Adipose tissue (tissue), 3 donors: ENCODE measurements around the gene CCRL2. TPM values are rescaled to one million over a fixed set of nuclear protein-coding genes. Genes with fewer than 3 reads are reported as not detected.
"Not testable (repeated sequence)": the region's sequence is repeated elsewhere in the genome, so short reads cannot be mapped to it uniquely, and the experiment has no call there.

Source experiments
- H3K27ac ChIP-seq: one replicate; pipeline ENCODE4 v1.5.1; 2013; ENCODE audit warnings: low read depth, low read length
- WGBS, 3 donors: extraction: QIAGEN DNeasy Blood & Tissue Kit; methylation state at CpG; one replicate each; pipeline ENCODE4 v1.1.7; 2013; 5-methylcytosine and 5-hydroxymethylcytosine counted together
- polyA plus RNA-seq, 3 donors: library from polyadenylated mRNA; stranded (reverse); fragments of 200-250 nt; gene quantifications; one replicate each; pipeline ENCODE4 v1.2.3, GENCODE V29; 2013
- donor health status: healthy with polysubstance abuse.
- donor health status: Bipolar disorder and iron deficiency.
- donor health status: healthy.

The CCRL2 gene
- polyA plus RNA-seq, 3 donors: 0.67 to 5.5 (median 2.0) TPM

- 82 to 85% (median 83%) methylated on average over 9 of the region's 9 CpGs for WGBS, 3 donors
- H3K27ac ChIP-seq: no peak overlapping the region
Observed at GRCh38 chr3:46417841-46418611, 11.0 kb downstream of the CCRL2 start.

DNA sequence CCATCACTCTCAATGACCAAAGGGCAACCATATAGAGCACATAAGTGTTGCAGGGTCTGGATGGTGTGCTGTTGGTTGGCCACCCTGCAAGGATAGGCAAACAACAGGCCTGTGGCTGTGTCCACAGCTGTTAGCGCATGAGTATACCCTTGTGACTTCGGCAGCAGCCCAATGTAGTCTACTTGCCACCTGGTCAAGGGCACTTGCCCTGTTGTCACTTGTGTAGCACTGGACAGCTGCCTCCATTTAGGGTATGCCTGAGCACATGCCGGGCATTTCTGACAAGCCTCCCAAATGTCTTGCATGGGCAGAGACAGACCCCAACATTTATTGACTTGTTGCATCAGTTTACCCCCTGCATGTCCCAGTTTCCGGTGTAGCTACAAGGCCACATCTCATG lies 12.8 kb downstream of the CCRL2 start:
- WGBS, 3 donors: 97 to 99% (median 99%) methylated on average over 4 of the region's 4 CpGs
- H3K27ac ChIP-seq: no peak overlapping the region

DNA sequence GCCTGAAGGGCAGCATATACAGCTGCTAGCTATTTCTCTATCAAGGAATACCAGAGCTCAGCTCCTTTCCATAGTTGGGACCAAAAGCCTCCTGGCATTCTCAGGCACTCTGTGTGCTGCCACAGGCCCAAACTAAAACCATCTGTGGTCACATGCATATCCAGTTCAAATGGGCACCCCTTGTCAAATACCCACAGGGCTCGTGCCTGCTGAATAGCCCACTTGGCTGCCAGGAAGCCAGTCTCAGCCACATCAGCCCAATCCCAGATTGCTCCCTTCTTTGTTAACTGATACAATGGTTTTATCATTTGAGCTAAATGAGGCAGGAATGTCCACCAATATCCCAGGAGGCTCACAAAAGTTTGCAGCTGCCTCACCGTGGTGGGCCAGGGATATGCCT lies 13.9 kb downstream of the CCRL2 start:
- 87 to 89% (median 89%) methylated on average over 2 of the region's 2 CpGs for WGBS, 3 donors
- H3K27ac ChIP-seq: no peak overlapping the region

GRCh38 chr3:46422617-46423016 lies 15.6 kb downstream of the CCRL2 start:
- 95 to 97% (median 95%) methylated on average over 6 of the region's 6 CpGs for WGBS, 3 donors
- no peak overlapping the region for H3K27ac ChIP-seq

DNA sequence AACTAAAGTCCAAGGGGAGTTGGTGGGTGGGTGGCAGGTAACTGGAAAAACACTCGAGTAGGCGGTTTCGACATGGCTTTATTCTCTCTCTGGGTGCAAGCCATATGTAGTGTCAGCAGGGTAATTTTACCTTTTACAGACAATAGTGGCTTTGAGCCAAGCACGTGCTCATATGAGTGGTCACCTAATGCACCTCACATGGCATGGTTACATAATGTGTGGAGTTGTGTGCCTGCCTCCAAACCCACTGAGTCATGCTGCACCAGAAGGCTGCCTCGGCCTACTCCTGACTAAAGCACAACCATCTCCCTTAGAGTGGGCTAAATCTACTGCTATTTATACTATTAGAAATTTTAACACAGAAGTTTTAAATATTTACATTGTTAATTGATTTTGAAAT lies 16.5 kb downstream of the CCRL2 start:
- 73 to 84% (median 80%) methylated on average over 5 of the region's 5 CpGs for WGBS, 3 donors
- no peak overlapping the region for H3K27ac ChIP-seq

GRCh38 chr3:46426476-46426875 lies 19.4 kb downstream of the CCRL2 start:
- H3K27ac ChIP-seq: not testable (repeated sequence)
- WGBS, 3 donors: 57 to 60% (median 59%) methylated on average over 4 of the region's 4 CpGs

DNA sequence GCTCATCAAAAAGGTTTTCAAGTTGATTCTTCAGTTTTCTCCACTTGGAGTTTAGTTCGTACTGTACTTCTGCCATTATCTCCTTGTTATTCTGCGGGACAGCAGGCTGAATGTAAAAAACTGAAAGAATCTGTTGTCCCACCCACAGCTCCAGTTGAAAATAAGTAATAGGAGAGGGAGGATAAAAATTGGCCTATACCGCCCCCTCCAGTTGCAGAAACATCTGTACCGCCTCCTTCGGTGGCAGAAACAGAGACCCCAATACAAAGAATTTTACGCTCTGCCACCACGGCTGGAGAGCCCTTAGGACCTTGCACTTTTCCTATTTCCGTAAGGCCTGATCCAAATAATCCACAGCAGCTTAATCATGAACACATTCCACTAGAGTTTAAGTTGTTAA lies 20.3 kb downstream of the CCRL2 start:
- 62 to 79% (median 78%) methylated on average over 8 of the region's 8 CpGs for WGBS, 3 donors

GRCh38 chr3:46427916-46428833 lies 21.1 kb downstream of the CCRL2 start:
- H3K27ac ChIP-seq: no peak overlapping the region
- 79 to 85% (median 83%) methylated on average over 10 of the region's 10 CpGs for WGBS, 3 donors

More for the DNA sequence above, 20.3 kb downstream of the CCRL2 start:
- not testable (repeated sequence) for H3K27ac ChIP-seq

DNA sequence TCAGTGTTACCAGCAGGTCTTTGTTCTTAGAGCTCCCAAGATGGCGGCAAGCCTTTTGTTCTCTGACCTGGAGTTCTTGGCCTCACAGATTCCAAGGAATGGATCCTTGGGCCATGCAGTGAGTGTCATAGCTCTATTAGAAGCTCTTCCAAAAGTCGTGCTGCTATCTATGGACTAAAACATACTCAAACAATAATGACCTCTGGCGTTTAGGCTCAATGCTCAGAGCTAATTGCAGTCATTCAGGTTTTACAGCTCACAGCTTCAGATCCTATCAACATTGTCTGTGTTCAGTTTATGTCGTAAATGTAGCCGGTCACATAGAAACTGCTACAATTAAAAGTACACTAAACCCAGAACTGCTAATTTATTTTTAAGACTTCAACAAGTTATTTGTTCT lies 22.2 kb downstream of the CCRL2 start:
- 73 to 94% (median 76%) methylated on average over 5 of the region's 5 CpGs for whole genome bisulfite sequencing, 3 donors

GRCh38 chr3:46429671-46430070 lies 22.6 kb downstream of the CCRL2 start:
- WGBS, 3 donors: 82 to 92% (median 88%) methylated on average over 5 of the region's 5 CpGs
- no peak overlapping the region for H3K27ac ChIP-seq

More for the DNA sequence above, 22.2 kb downstream of the CCRL2 start:
- no peak overlapping the region for H3K27ac ChIP-seq

- not testable (repeated sequence) for H3K27ac ChIP-seq
- 89 to 100% (median 98%) methylated on average over 1 of the region's 1 CpG for WGBS, 3 donors
Observed at GRCh38 chr3:46430879-46431278, 23.8 kb downstream of the CCRL2 start.

- 84 to 93% (median 88%) methylated on average over 5 of the region's 5 CpGs for WGBS, 3 donors
- not testable (repeated sequence) for H3K27ac ChIP-seq
Observed at GRCh38 chr3:46431905-46432304, 24.8 kb downstream of the CCRL2 start.

GRCh38 chr3:46433118-46433517 lies 26.1 kb downstream of the CCRL2 start:
- not testable (repeated sequence) for H3K27ac ChIP-seq
- WGBS, 3 donors: 62 to 74% (median 63%) methylated on average over 4 of the region's 4 CpGs

DNA sequence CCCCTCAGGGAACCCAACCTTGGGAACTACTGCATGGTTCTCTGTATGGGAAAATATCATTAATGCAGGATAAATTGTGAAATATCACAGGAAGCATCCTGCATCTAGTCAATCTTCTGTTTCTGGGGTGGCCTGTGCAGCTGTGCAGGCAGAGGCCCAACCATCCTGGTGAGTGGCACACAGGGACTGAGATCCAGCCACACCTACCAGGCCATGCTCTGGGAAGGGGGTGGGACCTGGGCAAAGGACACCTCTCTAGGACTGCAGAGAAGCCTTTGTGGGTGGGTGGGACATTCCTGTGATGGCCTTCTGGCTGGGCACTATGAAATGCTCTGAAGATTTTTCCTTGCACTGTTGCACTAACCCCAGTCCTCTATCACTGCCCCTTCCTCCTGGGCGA lies 26.8 kb downstream of the CCRL2 start:
- H3K27ac ChIP-seq: no peak overlapping the region
- WGBS, 3 donors: 92 to 97% (median 94%) methylated on average over 1 of the region's 1 CpG

- 91% methylated on average over 3 of the region's 3 CpGs for WGBS, 3 donors
- H3K27ac ChIP-seq: no peak overlapping the region
Observed at GRCh38 chr3:46435081-46435726, 28.1 kb downstream of the CCRL2 start.

GRCh38 chr3:46438831-46439230 lies 31.8 kb downstream of the CCRL2 start:
- 80 to 90% (median 81%) methylated on average over 3 of the region's 3 CpGs for WGBS, 3 donors
- H3K27ac ChIP-seq: no peak overlapping the region

- H3K27ac ChIP-seq: no peak overlapping the region
- WGBS, 3 donors: 73 to 87% (median 76%) methylated on average over 4 of the region's 4 CpGs
Observed at GRCh38 chr3:46440531-46441294, 33.7 kb downstream of the CCRL2 start.
